A549 (cell line): ENCODE data around the gene ZIC1. TPM values are rescaled to one million over a fixed set of nuclear protein-coding genes. Genes with fewer than 3 reads are reported as not detected.

Source experiments
- ATAC-seq, 2 experiments: fragments of 200-7000 bp in 1 of 2; fragments of >200 bp in 1 of 2; cut with Nextera tagmentation in 1 of 2; cut with Tn5 transposase in 1 of 2; 3 replicates each; pipeline versions ENCODE4 v1.8.0 to v1.9.1; 2018 to 2020; ENCODE audit warnings: mild to moderate bottlenecking in 1 of 2, moderate library complexity in 1 of 2
- CTCF ChIA-PET: fragments of 300-600 bp; sonication (Branson Sonifier 250); formaldehyde crosslinking; extraction: SDS; loops from one replicate; lab custom pipeline; 2021; ENCODE audit warnings: antibody characterized with exemption, inconsistent platforms; lab: Yijun Ruan, JAX
- POLR2A ChIA-PET: fragments of 350-600 bp; formaldehyde crosslinking; extraction: SDS; loops from one replicate; lab custom pipeline; 2021; ENCODE audit warnings: antibody characterized with exemption, inconsistent platforms; lab: Yijun Ruan, JAX
- DNase-seq, 2 experiments: peaks; one replicate each; pipeline versions ENCODE4 v3.0.0 to v3.0.0-alpha.2; 2011 to 2016; ENCODE audit warnings: low read depth in 1 of 2, low spot score in 1 of 2
- FAIRE-seq: peaks from 2 replicates; lab custom pipeline; 2011; peaks lifted over from hg19 to GRCh38; lab: Jason Lieb, UNC
- H3K27ac ChIP-seq, 2 experiments: fragments of >200 bp; sonication (Bioruptor Twin); formaldehyde crosslinking; 3 replicates each; pipeline ENCODE4 v1.5.1; 2016 to 2017
- H3K4me1 ChIP-seq: fragments of >200 bp; sonication (Bioruptor Twin); formaldehyde crosslinking; 3 replicates; pipeline ENCODE4 v1.6.1; 2016
- H3K4me2 ChIP-seq: fragments of >200 bp; sonication (Bioruptor Twin); formaldehyde crosslinking; 3 replicates; pipeline ENCODE4 v1.6.1; 2016
- H3K4me3 ChIP-seq: fragments of >200 bp; sonication (Bioruptor Twin); formaldehyde crosslinking; 3 replicates; pipeline ENCODE4 v1.5.1; 2016
- H3K9me3 ChIP-seq: fragments of >200 bp; sonication (Bioruptor Twin); formaldehyde crosslinking; 3 replicates; pipeline ENCODE4 v1.6.1; 2016
- ATOH8 ChIP-seq: fragments of 250-450 bp; sonication (Bioruptor Pico); IDR thresholded peaks from 2 replicates; pipeline ENCODE4 v1.5.0; 2020; ENCODE audit warnings: low read depth, mild to moderate bottlenecking, moderate library complexity
- CBX2 ChIP-seq: fragments of 200-600 bp; sonication (generic); IDR thresholded peaks from 2 replicates; pipeline ENCODE4 v1.6.1; 2016; ENCODE audit warnings: low read depth, mild to moderate bottlenecking, borderline replicate concordance
- CBX8 ChIP-seq: fragments of 200-600 bp; sonication (generic); IDR thresholded peaks from 2 replicates; pipeline ENCODE4 v1.6.1; 2016
- CHD4 ChIP-seq: fragments of 200-600 bp; sonication (generic); IDR thresholded peaks from 2 replicates; pipeline ENCODE4 v1.6.1; 2016; ENCODE audit warnings: antibody characterized with exemption, mild to moderate bottlenecking, borderline replicate concordance
- CTCF ChIP-seq: fragments of >200 bp; sonication (Bioruptor Twin); formaldehyde crosslinking; IDR thresholded peaks from 3 replicates; pipeline ENCODE4 v1.5.1; 2016
- ELK1 ChIP-seq: fragments of 150-350 bp; IDR thresholded peaks from 2 replicates; pipeline ENCODE4 v1.6.1; 2014; ENCODE audit warnings: low read depth, mild to moderate bottlenecking, low read length
- EP300 ChIP-seq, 2 experiments: fragments of >200 bp; sonication (Bioruptor Twin); formaldehyde crosslinking; IDR thresholded peaks; 2 replicates in 1 of 2; 3 replicates in 1 of 2; pipeline ENCODE4 v1.6.1; 2016 to 2017
- HOXB13 ChIP-seq: fragments of 250-450 bp; sonication (Bioruptor Pico); IDR thresholded peaks from 2 replicates; pipeline ENCODE4 v1.5.0; 2020; ENCODE audit warnings: low read depth, mild to moderate bottlenecking, moderate library complexity
- HOXB5 ChIP-seq: fragments of 250-450 bp; sonication (Bioruptor Pico); IDR thresholded peaks from 2 replicates; pipeline ENCODE4 v1.5.0; 2020; ENCODE audit warnings: mild to moderate bottlenecking, moderate library complexity
- JUN ChIP-seq, 2 experiments: fragments of >200 bp; sonication (Bioruptor Twin); formaldehyde crosslinking; IDR thresholded peaks; 2 replicates in 1 of 2; 3 replicates in 1 of 2; pipeline ENCODE4 v1.6.1; 2016 to 2017
- JUNB ChIP-seq: fragments of >200 bp; sonication (Bioruptor Twin); formaldehyde crosslinking; IDR thresholded peaks from 2 replicates; pipeline ENCODE4 v1.6.1; 2016
- KDM1A ChIP-seq: fragments of 200-600 bp; sonication (generic); IDR thresholded peaks from 2 replicates; pipeline ENCODE4 v1.6.1; 2016; ENCODE audit warnings: low read depth, mild to moderate bottlenecking
- KDM5A ChIP-seq: fragments of 200-600 bp; sonication (generic); IDR thresholded peaks from 2 replicates; pipeline ENCODE4 v1.6.1; 2016; ENCODE audit warnings: antibody characterized with exemption, mild to moderate bottlenecking
- MYC ChIP-seq: IDR thresholded peaks from 2 replicates; pipeline ENCODE4 v1.6.1; 2012; ENCODE audit warnings: mild to moderate bottlenecking, inconsistent platforms, low read length, improper control_type of control experiment, borderline replicate concordance
- NR3C1 ChIP-seq: fragments of >200 bp; sonication (Bioruptor Twin); formaldehyde crosslinking; IDR thresholded peaks from 3 replicates; pipeline ENCODE4 v1.6.1; 2017
- PHF8 ChIP-seq: fragments of 200-600 bp; sonication (generic); IDR thresholded peaks from 2 replicates; pipeline ENCODE4 v1.6.1; 2016; ENCODE audit warnings: low read depth, mild to moderate bottlenecking, antibody characterized with exemption, moderate library complexity, borderline replicate concordance
- POLR2A ChIP-seq: IDR thresholded peaks from 2 replicates; pipeline ENCODE4 v1.6.1; 2012; ENCODE audit warnings: mild to moderate bottlenecking, low read length
- REST ChIP-seq: fragments of 200-600 bp; sonication (generic); IDR thresholded peaks from 2 replicates; pipeline ENCODE4 v1.6.1; 2016; ENCODE audit warnings: antibody characterized with exemption, mild to moderate bottlenecking, moderate library complexity
- RFX5 ChIP-seq: fragments of 450-650 bp; IDR thresholded peaks from 2 replicates; pipeline ENCODE4 v1.7.1; 2014; ENCODE audit warnings: antibody characterized with exemption, mild to moderate bottlenecking, moderate library complexity
- ZSCAN20 ChIP-seq: fragments of 250-450 bp; sonication (Bioruptor Pico); IDR thresholded peaks from 2 replicates; pipeline ENCODE4 v1.8.0; 2022; ENCODE audit warnings: mild to moderate bottlenecking, moderate library complexity
- WGBS: methylation state at CpG from one replicate; pipeline ENCODE4 v1.1.6; 2017; ENCODE audit errors: missing lambda C conversion rate; 5-methylcytosine and 5-hydroxymethylcytosine counted together
- polyA plus RNA-seq, 4 experiments: library from polyadenylated mRNA; depleted of rRNA in 3 of 4; stranded (reverse); fragments of >200 nt; fragmentation: RNase III in 1 of 4; extraction: RNeasy Plus Mini Kit Qiagen cat#74134 plus additional on column Dnase treatment in 1 of 4; gene quantifications; 2 replicates in 3 of 4; 3 replicates in 1 of 4; pipeline ENCODE4 v1.2.3, GENCODE V29; 2011 to 2017

Gene ZIC1
- polyA plus RNA-seq, 2 of the 4 experiments (the other 2 are of a cell fraction) = 0.01 TPM; not detected in 1

GRCh38 chr3:147422196-147422595, 13.0 kb downstream of the ZIC1 start:
- ChIA-PET CTCF (no interaction called here), POLR2A (no interaction called here)
- ATAC-seq (no peak), DNase-seq (no peak), FAIRE-seq (no peak)
- Histone ChIP-seq H3K4me3 (no peak overlapping the region), H3K27ac (no peak overlapping the region), H3K4me2 (no peak overlapping the region), H3K9me3 (no peaks in the 10 kb centered on the region), H3K4me1 (no peaks in the 10 kb centered on the region)
- TF ChIP-seq KDM5A (no peak), HOXB5 (CRISPR knock-in tag) (no peak), CBX8 (no peak)
- WGBS = 54% methylated on average over 15 of the region's 15 CpGs

GRCh38 chr3:147422601-147423536, 13.7 kb downstream of the ZIC1 start:
- POLR2A ChIA-PET = no interaction called here
- FAIRE-seq = no peak
- 71% methylated on average over 36 of the region's 36 CpGs for WGBS

GRCh38 chr3:147423537-147423797, 14.3 kb downstream of the ZIC1 start:
- FAIRE-seq (no peak), DNase-seq (no peak), ATAC-seq (no peak)
- TF ChIP-seq NR3C1 (no peak), CHD4 (no peak), POLR2A (no peak)
- 40% methylated on average over 3 of the region's 3 CpGs for WGBS
- Histone ChIP-seq H3K4me2 (no peak overlapping the region), H3K9me3 (no peaks in the 10 kb centered on the region), H3K27ac (no peak overlapping the region), H3K4me3 (no peak overlapping the region), H3K4me1 (no peaks in the 10 kb centered on the region)
- ChIA-PET POLR2A (no interaction called here), CTCF (no interaction called here)

More at GRCh38 chr3:147422601-147423536, 13.7 kb downstream of the ZIC1 start:
- H3K4me2 ChIP-seq = no peak overlapping the region
- CTCF ChIA-PET = no interaction called here
- DNase-seq = no peak
- H3K4me1 ChIP-seq = no peaks in the 10 kb centered on the region
- H3K9me3 ChIP-seq = no peaks in the 10 kb centered on the region
- TF ChIP-seq RFX5 (no peak), POLR2A (no peak), CTCF (no peak), JUNB (no peak), KDM5A (no peak), PHF8 (no peak), CBX8 (no peak), JUN (IDR thresholded peaks at IDR 0.05) (no peak), MYC (no peak), KDM1A (no peak), EP300 (IDR thresholded peaks at IDR 0.05) (no peak), ZSCAN20 (no peak), ATOH8 (CRISPR knock-in tag) (no peak)
- no peak overlapping the region for H3K27ac ChIP-seq
- no peak for ATAC-seq
- no peak overlapping the region for H3K4me3 ChIP-seq

GRCh38 chr3:147423798-147424580, 14.8 kb downstream of the ZIC1 start:
- TF ChIP-seq CBX8 (no peak), HOXB13 (CRISPR knock-in tag) (no peak), REST (no peak), CBX2 (no peak), ELK1 (no peak)
- Histone ChIP-seq H3K4me1 (no peaks in the 10 kb centered on the region), H3K9me3 (no peaks in the 10 kb centered on the region), H3K4me3 (no peak overlapping the region), H3K27ac (no peak overlapping the region), H3K4me2 (no peak overlapping the region)
- ChIA-PET CTCF (interaction anchor here (0.6 kb wide), 1 partner anchor 40 kb away, joined by 3 read pairs; no protein-coding TSS in a partner anchor), POLR2A (no interaction called here)
- FAIRE-seq (no peak), DNase-seq (no peak), ATAC-seq (no peak)
- 55% methylated on average over 33 of the region's 33 CpGs for WGBS
